Spinal cord (tissue), 10 donors: ENCODE measurements around the gene CERKL. TPM values are rescaled to one million over a fixed set of nuclear protein-coding genes. Genes with fewer than 3 reads are reported as not detected.
A peak's percentile ranks its signal among the peaks of the same experiment; 100 is the strongest.

Experiments used
- DNase-seq, 6 donors: peaks; one replicate each; pipeline versions ENCODE4 v3.0.0 to v3.0.0-alpha.2; 2013 to 2015; ENCODE audit warnings: low spot score in 6 of 6, low read depth in 4 of 6
- H3K27ac ChIP-seq: one replicate; pipeline ENCODE4 v1.5.1; 2013; ENCODE audit warnings: low read depth, low read length, control low read depth
- H3K27me3 ChIP-seq: one replicate; pipeline ENCODE4 v1.6.1; 2013; ENCODE audit warnings: low read length; ENCODE audit not compliant: control insufficient read depth, insufficient read depth
- H3K36me3 ChIP-seq: one replicate; pipeline ENCODE4 v1.6.1; 2013; ENCODE audit warnings: low read length; ENCODE audit not compliant: control insufficient read depth, insufficient read depth
- H3K4me1 ChIP-seq: one replicate; pipeline ENCODE4 v1.6.1; 2013; ENCODE audit warnings: low read length; ENCODE audit not compliant: control insufficient read depth, insufficient read depth
- H3K4me3 ChIP-seq: one replicate; pipeline ENCODE4 v1.5.1; 2013; ENCODE audit warnings: low read depth, low read length, control low read depth
- H3K9me3 ChIP-seq: one replicate; pipeline ENCODE4 v1.6.1; 2013; ENCODE audit warnings: low read length; ENCODE audit not compliant: control insufficient read depth, insufficient read depth
- WGBS: methylation state at CpG from one replicate; pipeline ENCODE4 v1.1.5; 2013; ENCODE audit warnings: missing lambda C conversion rate; ENCODE audit not compliant: insufficient coverage; 5-methylcytosine and 5-hydroxymethylcytosine counted together
- polyA plus RNA-seq, 2 donors: library from polyadenylated mRNA; unstranded; fragments of 120-200 nt; gene quantifications; one replicate each; pipeline ENCODE4 v1.2.1, GENCODE V29; 2013; ENCODE audit not compliant: insufficient read length in 2 of 2
- total RNA-seq, 2 donors: library from RNA; depleted of rRNA in 1 of 2; stranded (reverse); fragments of 120-200 nt in 1 of 2; fragments of >200 nt in 1 of 2; gene quantifications; one replicate each; pipeline versions ENCODE4 v1.2.3 to v1.2.4, GENCODE V29; 2013 to 2014
- donor health status: healthy.

CERKL gene
- total and polyA plus RNA-seq, 4 donors: 2.6 to 6.9 (median 5.5) TPM

GRCh38 chr2:181499231-181499630 is 157.7 kb downstream of the CERKL start:
- Histone ChIP-seq H3K4me3 (no peak overlapping the region), H3K36me3 (no peaks in the 10 kb centered on the region), H3K4me1 (no peaks in the 10 kb centered on the region), H3K9me3 (no peaks in the 10 kb centered on the region), H3K27ac (no peak overlapping the region), H3K27me3 (no peaks in the 10 kb centered on the region)
- DNase-seq: peak in 3 of 6 donors; percentile 15 to 93 (median 29)
- WGBS: 73% methylated on average over 2 of the region's 4 CpGs

Other genes with a start within 250 kb of the CERKL start
- gene ITGA4, start 199.7 kb downstream of the CERKL start, total RNA-seq: 10 to 100 TPM; 12.5 to 23.0 TPM
- gene ITGA4, start 199.7 kb downstream of the CERKL start, polyA plus RNA-seq: 1 to 10 TPM; 6.9 to 7.2 TPM
- under 1 TPM; 0.39 to 0.50 TPM for gene NEUROD1, start 23.4 kb upstream of the CERKL start, total RNA-seq
- gene NEUROD1, start 23.4 kb upstream of the CERKL start, polyA plus RNA-seq: 1 to 10 TPM; 3.2 to 5.4 TPM
- gene ITPRID2, start 234.6 kb upstream of the CERKL start, total RNA-seq: 100 to 1,000 TPM; 158 to 164 TPM
- gene ITPRID2, start 234.6 kb upstream of the CERKL start, polyA plus RNA-seq: 10 to 100 TPM; 73.9 to 84.0 TPM